ENCODE measurements around the gene SMIM41.

Gene SMIM41

GRCh38 chr12:52155048-52155868 lies 75.8 kb downstream of the SMIM41 start:
- TF ChIP-seq CTCF (IDR thresholded peaks at IDR 0.05; ENCODE audit: low read depth, low read length): no peak
- DNase-seq (ENCODE audit: low read depth in 2 of 2): peak; percentile 64 to 68
- H3K4me3 ChIP-seq (replicated peaks in 1 of 2; ENCODE audit: low read depth in 2 of 2, low read length in 2 of 2): no peak overlapping the region

- TF ChIP-seq CTCF (IDR thresholded peaks at IDR 0.05; ENCODE audit: low read depth, low read length): no peak
- DNase-seq (ENCODE audit: low read depth in 2 of 2): peak in 1 of 2 donors; percentile 41
- H3K4me3 ChIP-seq (replicated peaks in 1 of 2; ENCODE audit: low read depth in 2 of 2, low read length in 2 of 2): no peak overlapping the region
Observed at GRCh38 chr12:52156311-52156710, 76.8 kb downstream of the SMIM41 start.

GRCh38 chr12:52156757-52157565 lies 77.5 kb downstream of the SMIM41 start:
- H3K4me3 ChIP-seq (replicated peaks in 1 of 2; ENCODE audit: low read depth in 2 of 2, low read length in 2 of 2): no peak overlapping the region
- TF ChIP-seq CTCF (IDR thresholded peaks at IDR 0.05; ENCODE audit: low read depth, low read length): peak; percentile 93
- DNase-seq (ENCODE audit: low read depth in 2 of 2): peak; percentile 66 to 73

GRCh38 chr12:52157566-52158150 lies 78.2 kb downstream of the SMIM41 start:
- no peak for DNase-seq (ENCODE audit: low read depth in 2 of 2)
- no peak overlapping the region for H3K4me3 ChIP-seq (replicated peaks in 1 of 2; ENCODE audit: low read depth in 2 of 2, low read length in 2 of 2)
- TF ChIP-seq CTCF (IDR thresholded peaks at IDR 0.05; ENCODE audit: low read depth, low read length): no peak

Data from cardiac fibroblast (primary cell).